GM12801 (cell line): ENCODE data around the gene RNF223.

Source experiments
- CTCF ChIP-seq: IDR thresholded peaks from one replicate; pipeline ENCODE4 v1.5.1; 2011; ENCODE audit warnings: control low read depth; ENCODE audit not compliant: insufficient read length; ENCODE audit errors: extremely low read depth

Gene RNF223

GRCh38 chr1:1026599-1027413 is 47.3 kb downstream of the RNF223 start:
- TF ChIP-seq CTCF, result no peak

GRCh38 chr1:1025730-1026129 is 48.4 kb downstream of the RNF223 start:
- TF ChIP-seq CTCF, result no peak

GRCh38 chr1:1024771-1025699 is 49.1 kb downstream of the RNF223 start:
- TF ChIP-seq CTCF, result no peak

GRCh38 chr1:1024149-1024770 is 49.8 kb downstream of the RNF223 start:
- TF ChIP-seq CTCF, result no peak

- no peak for TF ChIP-seq CTCF
Observed at GRCh38 chr1:1023700-1024099, 50.4 kb downstream of the RNF223 start.

GRCh38 chr1:1022302-1023009 is 51.6 kb downstream of the RNF223 start:
- TF ChIP-seq CTCF, result no peak

- TF ChIP-seq CTCF, result no peak
Observed at GRCh38 chr1:1021920-1022259, 52.2 kb downstream of the RNF223 start.
